ENCODE data around the gene TCTN3. TPM values are rescaled to one million over a fixed set of nuclear protein-coding genes. Genes with fewer than 3 reads are reported as not detected.

Gene TCTN3
- total and polyA plus RNA-seq, 2 of the 13 experiments (the other 11 are each of a cell fraction or from before 2014, with no cell fraction given), result 53.3 to 60.0 TPM

- TF ChIP-seq, protein P1, sequence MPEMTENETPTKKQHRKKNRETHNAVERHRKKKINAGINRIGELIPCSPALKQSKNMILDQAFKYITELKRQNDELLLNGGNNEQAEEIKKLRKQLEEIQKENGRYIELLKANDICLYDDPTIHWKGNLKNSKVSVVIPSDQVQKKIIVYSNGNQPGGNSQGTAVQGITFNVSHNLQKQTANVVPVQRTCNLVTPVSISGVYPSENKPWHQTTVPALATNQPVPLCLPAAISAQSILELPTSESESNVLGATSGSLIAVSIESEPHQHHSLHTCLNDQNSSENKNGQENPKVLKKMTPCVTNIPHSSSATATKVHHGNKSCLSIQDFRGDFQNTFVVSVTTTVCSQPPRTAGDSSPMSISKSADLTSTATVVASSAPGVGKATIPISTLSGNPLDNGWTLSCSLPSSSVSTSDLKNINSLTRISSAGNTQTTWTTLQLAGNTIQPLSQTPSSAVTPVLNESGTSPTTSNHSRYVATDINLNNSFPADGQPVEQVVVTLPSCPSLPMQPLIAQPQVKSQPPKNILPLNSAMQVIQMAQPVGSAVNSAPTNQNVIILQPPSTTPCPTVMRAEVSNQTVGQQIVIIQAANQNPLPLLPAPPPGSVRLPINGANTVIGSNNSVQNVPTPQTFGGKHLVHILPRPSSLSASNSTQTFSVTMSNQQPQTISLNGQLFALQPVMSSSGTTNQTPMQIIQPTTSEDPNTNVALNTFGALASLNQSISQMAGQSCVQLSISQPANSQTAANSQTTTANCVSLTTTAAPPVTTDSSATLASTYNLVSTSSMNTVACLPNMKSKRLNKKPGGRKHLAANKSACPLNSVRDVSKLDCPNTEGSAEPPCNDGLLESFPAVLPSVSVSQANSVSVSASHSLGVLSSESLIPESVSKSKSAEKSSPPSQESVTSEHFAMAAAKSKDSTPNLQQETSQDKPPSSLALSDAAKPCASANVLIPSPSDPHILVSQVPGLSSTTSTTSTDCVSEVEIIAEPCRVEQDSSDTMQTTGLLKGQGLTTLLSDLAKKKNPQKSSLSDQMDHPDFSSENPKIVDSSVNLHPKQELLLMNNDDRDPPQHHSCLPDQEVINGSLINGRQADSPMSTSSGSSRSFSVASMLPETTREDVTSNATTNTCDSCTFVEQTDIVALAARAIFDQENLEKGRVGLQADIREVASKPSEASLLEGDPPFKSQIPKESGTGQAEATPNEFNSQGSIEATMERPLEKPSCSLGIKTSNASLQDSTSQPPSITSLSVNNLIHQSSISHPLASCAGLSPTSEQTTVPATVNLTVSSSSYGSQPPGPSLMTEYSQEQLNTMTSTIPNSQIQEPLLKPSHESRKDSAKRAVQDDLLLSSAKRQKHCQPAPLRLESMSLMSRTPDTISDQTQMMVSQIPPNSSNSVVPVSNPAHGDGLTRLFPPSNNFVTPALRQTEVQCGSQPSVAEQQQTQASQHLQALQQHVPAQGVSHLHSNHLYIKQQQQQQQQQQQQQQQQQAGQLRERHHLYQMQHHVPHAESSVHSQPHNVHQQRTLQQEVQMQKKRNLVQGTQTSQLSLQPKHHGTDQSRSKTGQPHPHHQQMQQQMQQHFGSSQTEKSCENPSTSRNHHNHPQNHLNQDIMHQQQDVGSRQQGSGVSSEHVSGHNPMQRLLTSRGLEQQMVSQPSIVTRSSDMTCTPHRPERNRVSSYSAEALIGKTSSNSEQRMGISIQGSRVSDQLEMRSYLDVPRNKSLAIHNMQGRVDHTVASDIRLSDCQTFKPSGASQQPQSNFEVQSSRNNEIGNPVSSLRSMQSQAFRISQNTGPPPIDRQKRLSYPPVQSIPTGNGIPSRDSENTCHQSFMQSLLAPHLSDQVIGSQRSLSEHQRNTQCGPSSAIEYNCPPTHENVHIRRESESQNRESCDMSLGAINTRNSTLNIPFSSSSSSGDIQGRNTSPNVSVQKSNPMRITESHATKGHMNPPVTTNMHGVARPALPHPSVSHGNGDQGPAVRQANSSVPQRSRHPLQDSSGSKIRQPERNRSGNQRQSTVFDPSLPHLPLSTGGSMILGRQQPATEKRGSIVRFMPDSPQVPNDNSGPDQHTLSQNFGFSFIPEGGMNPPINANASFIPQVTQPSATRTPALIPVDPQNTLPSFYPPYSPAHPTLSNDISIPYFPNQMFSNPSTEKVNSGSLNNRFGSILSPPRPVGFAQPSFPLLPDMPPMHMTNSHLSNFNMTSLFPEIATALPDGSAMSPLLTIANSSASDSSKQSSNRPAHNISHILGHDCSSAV (CRISPR knock-in tag; IDR thresholded peaks at IDR 0.05; ENCODE audit: borderline replicate concordance), result no peak
- TF ChIP-seq ZNF460 (CRISPR knock-in tag; IDR thresholded peaks at IDR 0.05; ENCODE audit: borderline replicate concordance) (peak; percentile 38; the same call in 1 of the 2 replicates), GFI1 (CRISPR knock-in tag; IDR thresholded peaks at IDR 0.05; ENCODE audit: borderline replicate concordance) (peak; percentile 73; the same call in 1 of the 2 replicates), ELF1 (CRISPR knock-in tag; IDR thresholded peaks at IDR 0.05) (0 out of 2 replicates have a peak, but pooled peaks have one; percentile 35), ATF4 (CRISPR knock-in tag; IDR thresholded peaks at IDR 0.05) (peak in 1 of 2 experiments; percentile 52; a peak in 1 of 4 replicates), ISX (CRISPR knock-in tag; conservative IDR thresholded peaks at IDR 0.05) (no peak), RBAK (CRISPR knock-in tag; IDR thresholded peaks at IDR 0.05) (no peak), ZNF557 (CRISPR knock-in tag; IDR thresholded peaks at IDR 0.05) (0 out of 2 replicates have a peak, but pooled peaks have one; percentile 37), CCDC6 (CRISPR knock-in tag; IDR thresholded peaks at IDR 0.05) (0 out of 2 replicates have a peak, but pooled peaks have one; percentile 65), ZNF883 (CRISPR knock-in tag; IDR thresholded peaks at IDR 0.05; ENCODE audit: not compliant biosample characterization) (no peak), CREM (IDR thresholded peaks at IDR 0.05) (peak; percentile 35; the same call in 1 of the 2 replicates), CREM (CRISPR knock-in tag; IDR thresholded peaks at IDR 0.05) (no peak), PRPF4 (IDR thresholded peaks at IDR 0.05; ENCODE audit: low read depth, low read length, poor library complexity, severe bottlenecking) (no peak)
- TF ChIP-seq, protein P2, sequence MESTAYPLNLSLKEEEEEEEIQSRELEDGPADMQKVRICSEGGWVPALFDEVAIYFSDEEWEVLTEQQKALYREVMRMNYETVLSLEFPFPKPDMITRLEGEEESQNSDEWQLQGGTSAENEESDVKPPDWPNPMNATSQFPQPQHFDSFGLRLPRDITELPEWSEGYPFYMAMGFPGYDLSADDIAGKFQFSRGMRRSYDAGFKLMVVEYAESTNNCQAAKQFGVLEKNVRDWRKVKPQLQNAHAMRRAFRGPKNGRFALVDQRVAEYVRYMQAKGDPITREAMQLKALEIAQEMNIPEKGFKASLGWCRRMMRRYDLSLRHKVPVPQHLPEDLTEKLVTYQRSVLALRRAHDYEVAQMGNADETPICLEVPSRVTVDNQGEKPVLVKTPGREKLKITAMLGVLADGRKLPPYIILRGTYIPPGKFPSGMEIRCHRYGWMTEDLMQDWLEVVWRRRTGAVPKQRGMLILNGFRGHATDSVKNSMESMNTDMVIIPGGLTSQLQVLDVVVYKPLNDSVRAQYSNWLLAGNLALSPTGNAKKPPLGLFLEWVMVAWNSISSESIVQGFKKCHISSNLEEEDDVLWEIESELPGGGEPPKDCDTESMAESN (CRISPR knock-in tag; conservative IDR thresholded peaks at IDR 0.05), result peak; percentile 83
- TF ChIP-seq, protein P3, sequence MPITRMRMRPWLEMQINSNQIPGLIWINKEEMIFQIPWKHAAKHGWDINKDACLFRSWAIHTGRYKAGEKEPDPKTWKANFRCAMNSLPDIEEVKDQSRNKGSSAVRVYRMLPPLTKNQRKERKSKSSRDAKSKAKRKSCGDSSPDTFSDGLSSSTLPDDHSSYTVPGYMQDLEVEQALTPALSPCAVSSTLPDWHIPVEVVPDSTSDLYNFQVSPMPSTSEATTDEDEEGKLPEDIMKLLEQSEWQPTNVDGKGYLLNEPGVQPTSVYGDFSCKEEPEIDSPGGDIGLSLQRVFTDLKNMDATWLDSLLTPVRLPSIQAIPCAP (CRISPR knock-in tag; IDR thresholded peaks at IDR 0.05; ENCODE audit: low read depth), result no peak
- TF ChIP-seq, protein P4, sequence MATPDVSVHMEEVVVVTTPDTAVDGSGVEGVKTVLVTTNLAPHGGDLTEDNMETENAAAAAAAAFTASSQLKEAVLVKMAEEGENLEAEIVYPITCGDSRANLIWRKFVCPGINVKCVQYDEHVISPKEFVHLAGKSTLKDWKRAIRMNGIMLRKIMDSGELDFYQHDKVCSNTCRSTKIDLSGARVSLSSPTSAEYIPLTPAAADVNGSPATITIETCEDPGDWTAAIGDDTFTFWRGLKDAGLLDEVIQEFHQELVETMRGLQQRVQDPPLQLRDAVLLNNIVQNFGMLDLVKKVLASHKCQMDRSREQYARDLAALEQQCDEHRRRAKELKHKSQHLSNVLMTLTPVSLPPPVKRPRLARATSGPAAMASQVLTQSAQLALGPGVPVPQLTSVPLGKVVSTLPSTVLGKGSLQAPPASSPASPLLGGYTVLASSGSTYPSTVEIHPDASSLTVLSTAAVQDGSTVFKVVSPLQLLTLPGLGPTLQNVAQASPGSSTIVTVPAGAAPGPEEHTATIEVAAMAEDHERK (CRISPR knock-in tag; IDR thresholded peaks at IDR 0.05; ENCODE audit: low read depth), result no peak
Observed at GRCh38 chr10:95640891-95641315, 52.8 kb downstream of the TCTN3 start (continued).

Data from HepG2 (cell line).